ENCODE data around the gene SUDS3.

The SUDS3 gene

GRCh38 chr12:118357257-118358007 lies 18.9 kb upstream of the SUDS3 start:
- DNase-seq (ENCODE audit: low read depth in 2 of 2): peak in 1 of 2 donors; percentile 19

GRCh38 chr12:118358008-118358359 lies 18.4 kb upstream of the SUDS3 start:
- DNase-seq (ENCODE audit: low read depth in 2 of 2): no peak

GRCh38 chr12:118358612-118359540 lies 17.5 kb upstream of the SUDS3 start:
- no peak for DNase-seq (ENCODE audit: low read depth in 2 of 2)

- DNase-seq (ENCODE audit: low read depth in 2 of 2): no peak
Measured at GRCh38 chr12:118359541-118359915, 16.8 kb upstream of the SUDS3 start.

GRCh38 chr12:118361092-118361404 lies 15.3 kb upstream of the SUDS3 start:
- no peak for DNase-seq (ENCODE audit: low read depth in 2 of 2)

GRCh38 chr12:118361889-118362288 lies 14.5 kb upstream of the SUDS3 start:
- DNase-seq (ENCODE audit: low read depth in 2 of 2): no peak

- DNase-seq (ENCODE audit: low read depth in 2 of 2): no peak
Measured at GRCh38 chr12:118368821-118369220, 7.5 kb upstream of the SUDS3 start.

- DNase-seq (ENCODE audit: low read depth in 2 of 2): no peak
Measured at GRCh38 chr12:118370601-118371000, 5.8 kb upstream of the SUDS3 start.

- no peak for DNase-seq (ENCODE audit: low read depth in 2 of 2)
Measured at GRCh38 chr12:118371321-118372282, 4.8 kb upstream of the SUDS3 start.

GRCh38 chr12:118372541-118373495 lies 3.5 kb upstream of the SUDS3 start, which contains the start of gene TAOK3:
Gene TAOK3, minus strand, starts transcription at chr12:118372907. Its CDS starts 117,340 bp downstream, at chr12:118255567.
- peak; percentile 94 to 95 for DNase-seq (ENCODE audit: low read depth in 2 of 2)

- no peak for DNase-seq (ENCODE audit: low read depth in 2 of 2)
Measured at GRCh38 chr12:118373616-118374015, 2.7 kb upstream of the SUDS3 start.

- DNase-seq (ENCODE audit: low read depth in 2 of 2): no peak
Measured at GRCh38 chr12:118374126-118374725, 2.1 kb upstream of the SUDS3 start.

- no peak for DNase-seq (ENCODE audit: low read depth in 2 of 2)
Measured at GRCh38 chr12:118374909-118375308, 1.4 kb upstream of the SUDS3 start.

GRCh38 chr12:118375348-118375747 lies 1.0 kb upstream of the SUDS3 start:
- DNase-seq (ENCODE audit: low read depth in 2 of 2): no peak

- no peak for DNase-seq (ENCODE audit: low read depth in 2 of 2)
Measured at GRCh38 chr12:118377021-118377883, 897 bp downstream of the SUDS3 start.

- DNase-seq (ENCODE audit: low read depth in 2 of 2): peak; percentile 35 to 57
Measured at GRCh38 chr12:118377884-118378470, 1.6 kb downstream of the SUDS3 start.

GRCh38 chr12:118391424-118391823 lies 15.1 kb downstream of the SUDS3 start:
- DNase-seq (ENCODE audit: low read depth in 2 of 2): no peak

GRCh38 chr12:118391836-118392235 lies 15.5 kb downstream of the SUDS3 start:
- DNase-seq (ENCODE audit: low read depth in 2 of 2): no peak
